ENCODE results near the gene PLEKHD1.
A peak's percentile ranks its signal among the peaks of the same experiment; 100 is the strongest.
"Not testable (repeated sequence)": the region's sequence is repeated elsewhere in the genome, so short reads cannot be mapped to it uniquely, and the experiment has no call there.

The PLEKHD1 gene

DNA sequence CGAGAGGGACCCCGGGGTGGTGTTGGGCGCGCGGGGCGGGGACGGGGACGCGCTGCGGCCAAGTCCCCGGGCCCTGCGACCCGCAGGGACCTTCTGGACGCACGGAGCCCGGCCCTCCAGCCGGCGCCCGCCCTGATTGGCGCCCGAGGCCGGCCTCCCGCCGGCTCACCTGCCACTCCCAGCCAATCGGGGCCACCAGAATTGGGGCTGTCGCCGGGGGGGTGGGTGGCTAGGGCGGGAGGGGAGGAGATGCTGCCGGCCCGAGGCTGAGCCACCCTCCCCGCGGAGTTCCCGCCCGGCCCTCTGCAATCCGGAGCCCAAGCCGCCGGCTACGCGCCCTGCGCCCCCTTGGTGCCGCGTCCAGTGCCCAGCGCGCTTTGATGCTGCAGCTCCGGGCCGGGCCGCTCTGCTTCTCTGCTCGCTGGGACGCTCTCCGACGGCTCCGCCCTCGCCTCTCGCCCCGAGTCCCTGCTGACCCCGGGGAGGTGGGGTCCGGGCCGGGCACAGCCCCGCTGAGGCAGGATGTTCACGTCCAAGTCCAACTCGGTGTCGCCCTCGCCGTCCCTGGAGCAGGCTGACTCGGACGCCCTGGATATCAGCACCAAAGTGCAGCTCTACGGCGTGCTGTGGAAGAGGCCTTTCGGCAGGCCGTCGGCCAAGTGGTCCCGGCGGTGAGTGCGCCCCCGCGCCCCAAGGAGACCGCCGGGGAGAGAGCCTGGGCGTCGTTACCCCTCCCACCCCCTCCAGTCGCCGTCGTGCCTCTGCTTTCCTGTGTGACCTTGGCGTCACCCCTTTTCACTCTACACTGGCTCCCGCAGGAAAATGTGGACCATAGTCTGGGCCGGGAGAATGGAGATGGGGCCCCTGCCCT lies at the start of gene PLEKHD1:
TSS of gene PLEKHD1 (plus strand) at position 285 of the 871 bp plus-strand sequence. CDS start at position 523, 238 bp downstream.
- no peak for DNase-seq

DNA sequence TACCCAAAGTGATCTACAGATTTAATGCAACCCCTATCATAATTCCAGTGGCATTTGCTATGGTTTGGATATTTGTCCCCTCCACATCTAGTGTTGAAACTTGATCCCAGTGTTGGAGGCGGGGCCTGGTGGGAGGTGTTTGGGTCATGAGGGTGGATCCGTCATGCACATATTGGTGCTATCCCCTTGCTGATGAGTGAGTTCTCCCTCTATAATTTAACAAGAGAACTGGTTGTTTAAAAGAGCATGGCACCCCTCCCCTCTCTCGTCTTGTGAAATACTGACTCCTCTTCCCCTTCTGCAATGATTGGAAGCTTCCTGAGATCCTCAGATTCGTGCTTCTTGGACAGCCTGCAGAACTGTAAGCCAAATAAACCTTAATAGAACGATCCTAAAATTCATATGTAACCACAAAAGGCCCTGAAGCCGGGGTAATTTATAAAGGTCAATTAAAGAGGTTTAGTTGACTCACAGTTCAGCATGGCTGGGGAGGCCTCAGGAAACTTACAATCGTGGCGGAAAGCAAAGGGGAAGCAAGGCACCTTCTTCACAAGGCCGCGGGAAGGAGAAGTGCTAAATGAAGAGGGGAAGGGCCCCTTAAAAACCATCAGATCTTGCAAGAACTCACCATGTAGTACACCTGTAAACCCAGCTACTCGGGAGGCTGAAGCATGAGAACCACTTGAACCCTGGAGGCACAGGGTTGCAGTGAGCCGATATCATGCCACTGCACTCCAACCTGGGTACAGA lies 44.8 kb upstream of the PLEKHD1 start:
- no peak for DNase-seq

DNA sequence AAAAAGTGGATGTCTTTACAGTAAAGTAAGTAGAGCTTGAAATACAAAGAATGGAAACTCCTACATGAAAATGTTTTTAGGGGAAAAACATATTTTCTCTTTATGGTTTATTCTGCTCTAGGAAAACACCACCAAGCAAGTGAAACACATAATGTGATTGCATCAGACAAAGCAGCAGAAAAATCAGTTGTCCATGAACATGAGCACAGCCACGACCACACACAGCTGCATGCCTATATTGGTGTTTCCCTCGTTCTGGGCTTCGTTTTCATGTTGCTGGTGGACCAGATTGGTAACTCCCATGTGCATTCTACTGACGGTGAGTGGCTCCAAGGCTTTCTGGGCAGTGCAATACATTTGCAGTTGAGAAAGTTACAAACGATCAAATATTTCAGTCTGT lies 42.6 kb upstream of the PLEKHD1 start:
- DNase-seq, result no peak

DNA sequence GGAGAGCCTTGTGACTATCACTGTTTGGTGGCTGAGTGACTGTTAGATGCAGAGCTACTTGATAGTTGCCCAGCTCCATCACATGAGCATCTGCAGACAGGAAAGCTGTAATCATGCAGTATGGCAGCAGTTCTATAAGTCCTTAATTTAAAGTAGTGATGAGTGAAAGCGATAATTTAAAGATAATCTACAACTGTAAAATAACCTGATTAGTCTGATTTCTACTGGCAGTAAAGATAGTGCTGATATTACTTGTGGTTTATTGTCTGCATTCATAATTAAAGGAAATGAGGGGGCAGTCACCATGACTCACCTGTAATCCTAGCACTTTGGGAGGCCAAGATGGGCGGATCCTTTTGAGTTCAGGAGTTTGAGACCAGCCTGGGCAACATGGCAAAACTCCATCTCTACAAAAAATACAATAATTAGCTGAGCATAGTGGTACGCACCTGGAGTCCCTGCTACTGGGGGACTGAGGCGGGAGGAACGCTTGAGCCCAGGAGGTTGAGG lies 41.2 kb upstream of the PLEKHD1 start:
- DNase-seq, result no peak

DNA sequence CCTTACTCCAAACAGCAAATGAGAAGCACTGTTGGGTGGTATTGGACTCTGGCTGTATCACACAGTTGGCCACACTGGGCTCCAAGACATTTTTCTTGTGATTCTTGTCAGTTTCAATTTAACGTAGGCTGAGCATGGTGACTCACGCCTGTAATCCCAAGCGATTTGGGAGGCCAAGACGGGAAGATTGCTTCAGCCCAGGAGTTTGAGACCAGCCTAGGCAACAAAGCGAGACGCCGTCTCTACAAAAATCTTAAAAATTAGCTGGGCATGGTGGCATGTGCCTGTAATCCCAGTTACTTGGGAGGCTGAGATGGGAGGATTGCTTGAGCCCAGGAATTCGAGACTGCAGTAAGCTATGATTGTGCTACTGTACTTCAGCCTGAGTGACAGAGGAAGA lies 35.3 kb upstream of the PLEKHD1 start:
- DNase-seq, result no peak

DNA sequence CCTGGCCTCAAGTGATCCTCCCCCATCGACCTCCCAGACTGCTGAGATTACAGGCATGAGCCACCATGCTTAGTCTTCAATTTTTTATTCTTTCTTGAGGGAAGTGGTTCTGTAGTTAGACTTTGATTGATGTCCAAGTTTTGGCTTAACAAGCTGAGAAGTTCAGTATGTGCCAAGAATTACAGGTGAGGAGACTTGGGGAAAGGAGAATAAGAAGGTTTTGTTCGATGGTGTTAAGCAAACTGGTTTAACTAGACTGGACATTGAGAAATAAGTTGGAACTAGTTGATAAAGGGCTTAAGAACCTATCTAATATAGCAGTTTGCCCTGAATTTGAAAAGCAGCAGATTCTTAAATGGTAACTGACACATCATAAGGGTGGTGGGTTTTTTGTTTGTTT lies 32.6 kb upstream of the PLEKHD1 start:
- DNase-seq, result no peak

DNA sequence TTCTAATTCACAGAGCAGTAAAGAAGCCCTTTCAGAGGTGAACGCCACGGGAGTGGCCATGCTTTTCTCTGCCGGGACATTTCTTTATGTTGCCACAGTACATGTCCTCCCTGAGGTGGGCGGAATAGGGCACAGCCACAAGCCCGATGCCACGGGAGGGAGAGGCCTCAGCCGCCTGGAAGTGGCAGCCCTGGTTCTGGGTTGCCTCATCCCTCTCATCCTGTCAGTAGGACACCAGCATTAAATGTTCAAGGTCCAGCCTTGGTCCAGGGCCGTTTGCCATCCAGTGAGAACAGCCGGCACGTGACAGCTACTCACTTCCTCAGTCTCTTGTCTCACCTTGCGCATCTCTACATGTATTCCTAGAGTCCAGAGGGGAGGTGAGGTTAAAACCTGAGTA lies 26.2 kb upstream of the PLEKHD1 start:
- DNase-seq, result no peak

DNA sequence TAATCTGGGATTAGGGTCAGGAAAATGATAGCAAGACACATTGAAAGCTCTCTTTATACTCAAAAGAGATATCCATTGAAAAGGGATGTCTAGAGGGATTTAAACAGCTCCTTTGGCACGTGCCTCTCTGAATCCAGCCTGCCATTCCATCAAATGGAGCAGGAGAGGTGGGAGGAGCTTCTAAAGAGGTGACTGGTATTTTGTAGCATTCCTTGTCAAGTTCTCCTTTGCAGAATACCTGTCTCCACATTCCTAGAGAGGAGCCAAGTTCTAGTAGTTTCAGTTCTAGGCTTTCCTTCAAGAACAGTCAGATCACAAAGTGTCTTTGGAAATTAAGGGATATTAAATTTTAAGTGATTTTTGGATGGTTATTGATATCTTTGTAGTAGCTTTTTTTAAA lies 25.4 kb upstream of the PLEKHD1 start:
- no peak for DNase-seq

DNA sequence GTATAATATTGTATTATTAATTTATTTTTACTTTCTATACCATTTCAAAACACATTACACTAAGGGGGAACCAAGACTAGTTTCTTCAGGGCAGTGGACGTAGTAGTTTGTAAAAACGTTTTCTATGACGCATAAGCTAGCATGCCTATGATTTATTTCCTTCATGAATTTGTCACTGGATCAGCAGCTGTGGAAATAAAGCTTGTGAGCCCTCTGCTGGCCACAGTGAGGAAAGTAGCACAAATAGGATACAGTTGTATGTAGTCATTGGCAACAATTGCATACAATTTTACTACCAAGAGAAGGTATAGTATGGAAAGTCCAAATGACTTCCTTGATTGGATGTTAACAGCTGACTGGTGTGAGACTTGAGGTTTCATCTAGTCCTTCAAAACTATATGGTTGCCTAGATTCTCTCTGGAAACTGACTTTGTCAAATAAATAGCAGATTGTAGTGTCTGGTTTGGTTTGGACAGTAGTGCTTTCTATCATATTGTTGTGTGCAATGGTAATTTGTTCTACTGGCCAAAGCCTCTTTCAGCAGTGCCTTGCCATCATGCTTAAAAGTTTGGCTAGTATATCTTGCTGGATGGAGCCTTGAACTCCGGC lies 24.3 kb upstream of the PLEKHD1 start:
- DNase-seq, result peak; percentile 71

DNA sequence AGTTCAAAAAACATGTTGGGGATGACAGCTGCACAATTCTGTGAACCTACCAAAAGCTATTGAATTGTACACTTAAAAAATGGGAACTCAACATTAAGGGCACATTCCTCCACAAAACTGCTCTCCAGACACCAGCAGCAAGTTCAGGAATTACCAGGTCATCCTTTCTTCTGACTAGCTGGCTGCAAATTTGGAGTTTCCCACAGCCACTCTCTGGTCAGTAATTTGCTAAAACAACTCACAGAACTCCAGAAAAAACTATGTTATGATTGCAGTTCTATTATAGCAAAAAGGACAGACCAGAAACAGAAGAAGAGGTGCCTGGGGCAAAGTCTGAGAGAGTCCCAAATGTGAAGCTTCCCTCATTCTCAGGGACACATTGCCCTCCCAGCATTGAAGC lies 20.1 kb upstream of the PLEKHD1 start:
- DNase-seq, result no peak

DNA sequence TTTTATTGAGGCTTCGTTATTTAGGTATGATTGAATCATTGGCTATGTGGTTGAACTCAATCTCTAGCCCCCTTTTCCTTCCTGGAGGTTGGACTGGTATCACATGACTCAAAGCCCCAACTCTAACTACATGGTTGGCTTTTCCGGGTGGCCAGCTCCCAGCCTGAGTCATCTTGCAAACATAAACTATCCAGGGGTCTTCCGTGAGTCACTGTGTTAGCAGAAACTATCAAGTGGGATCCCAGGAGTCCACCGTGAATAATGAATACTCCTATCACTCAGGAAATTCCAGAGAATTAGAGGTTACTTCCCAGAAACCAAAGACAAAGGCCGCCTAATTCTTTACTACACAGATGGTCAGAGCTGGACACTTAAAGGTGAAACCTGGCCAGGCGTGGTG lies 19.7 kb upstream of the PLEKHD1 start:
- DNase-seq, result no peak

DNA sequence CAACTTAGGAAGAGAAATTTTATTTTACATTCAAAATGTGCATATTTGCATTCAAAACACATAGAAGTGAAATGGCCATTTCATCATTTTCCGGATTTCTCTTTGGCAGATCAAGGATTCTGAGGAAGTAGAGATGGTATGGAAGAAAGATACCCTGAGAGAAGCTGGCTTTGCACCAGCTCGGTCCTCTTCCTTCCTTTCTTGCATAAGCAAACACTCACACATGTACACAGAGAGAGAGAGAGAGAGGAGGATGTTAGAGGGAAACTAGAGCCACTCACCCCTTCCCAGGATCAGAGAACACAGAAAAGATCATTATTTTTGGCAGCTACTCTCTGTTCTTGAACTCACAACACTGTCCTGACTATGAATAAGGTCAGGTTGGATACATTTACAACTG lies 15.6 kb upstream of the PLEKHD1 start:
- no peak for DNase-seq

DNA sequence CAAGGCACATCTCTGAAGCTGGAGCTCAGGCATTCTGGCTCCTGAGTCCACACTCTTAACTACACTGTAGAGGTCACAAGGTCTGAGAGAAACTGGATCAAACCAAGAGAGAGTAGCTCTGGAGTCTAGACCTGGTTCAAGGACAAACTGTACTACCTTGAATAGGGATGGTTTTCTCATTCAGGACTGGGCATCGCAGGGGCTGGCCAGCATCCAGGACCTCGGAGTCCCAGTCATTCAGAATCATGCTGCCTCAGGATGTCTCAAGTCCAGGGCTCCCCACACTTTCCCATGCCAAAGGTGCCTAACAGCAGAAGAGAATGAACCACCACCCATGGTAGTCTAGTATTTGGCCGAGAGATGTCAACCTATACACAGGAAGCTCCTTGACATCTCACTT lies 13.1 kb upstream of the PLEKHD1 start:
- DNase-seq, result no peak

DNA sequence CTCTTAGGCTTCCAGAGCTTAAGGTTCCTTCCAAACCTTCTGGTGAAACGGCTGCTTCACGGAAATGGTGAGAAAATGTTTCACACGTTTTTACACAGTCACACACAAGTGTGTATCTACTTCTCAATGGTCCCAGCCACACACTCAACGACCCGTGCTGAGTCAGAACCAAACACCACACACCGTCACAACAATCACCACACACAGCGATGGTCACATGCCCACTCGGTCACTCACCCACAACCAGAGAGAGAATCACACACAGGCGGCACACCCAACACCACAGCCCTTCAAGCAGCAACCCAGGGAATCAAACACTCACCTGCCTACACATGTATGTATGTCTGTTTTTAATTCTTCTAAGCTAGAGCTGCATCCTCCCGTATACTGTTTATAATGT lies 12.6 kb upstream of the PLEKHD1 start:
- no peak for DNase-seq

DNA sequence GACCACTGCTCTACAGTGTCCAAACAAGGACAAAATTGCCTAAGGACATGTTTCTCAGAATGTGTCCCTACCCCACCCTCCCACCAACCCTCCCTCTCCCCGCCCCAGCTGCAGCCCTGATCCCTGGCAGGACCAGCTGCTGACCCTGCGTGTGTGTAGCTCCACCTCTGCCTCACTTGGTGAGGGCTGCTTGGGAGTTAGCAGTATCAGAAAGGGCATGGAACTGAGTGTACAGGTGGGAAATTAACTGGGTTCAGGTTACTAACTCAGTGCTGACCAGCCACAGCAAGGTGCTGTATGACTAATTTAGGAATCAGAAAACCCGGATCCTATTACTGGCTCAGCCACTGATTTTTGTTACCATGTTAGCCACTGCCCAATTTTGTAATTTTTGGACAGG lies 11.3 kb upstream of the PLEKHD1 start:
- no peak for DNase-seq

DNA sequence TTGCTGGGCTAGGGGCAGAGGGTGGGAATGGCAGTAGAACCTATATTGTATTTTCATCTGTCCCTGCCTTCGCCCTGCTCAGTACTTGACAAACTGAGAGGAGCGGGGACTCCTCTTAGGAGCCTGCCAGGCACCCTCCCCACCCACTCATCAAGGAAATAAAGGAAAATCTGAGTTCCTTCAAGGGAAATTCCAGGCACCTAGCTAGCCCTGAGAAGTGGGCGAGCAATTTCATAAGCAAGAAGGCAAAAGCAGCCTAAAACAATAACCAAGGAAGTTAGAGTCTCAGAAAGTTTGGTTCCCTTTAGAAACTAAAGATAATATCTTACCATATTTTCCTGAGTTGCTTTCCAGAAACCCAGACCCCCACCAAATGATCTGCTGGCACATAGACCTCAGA lies 10.6 kb upstream of the PLEKHD1 start:
- no peak for DNase-seq

DNA sequence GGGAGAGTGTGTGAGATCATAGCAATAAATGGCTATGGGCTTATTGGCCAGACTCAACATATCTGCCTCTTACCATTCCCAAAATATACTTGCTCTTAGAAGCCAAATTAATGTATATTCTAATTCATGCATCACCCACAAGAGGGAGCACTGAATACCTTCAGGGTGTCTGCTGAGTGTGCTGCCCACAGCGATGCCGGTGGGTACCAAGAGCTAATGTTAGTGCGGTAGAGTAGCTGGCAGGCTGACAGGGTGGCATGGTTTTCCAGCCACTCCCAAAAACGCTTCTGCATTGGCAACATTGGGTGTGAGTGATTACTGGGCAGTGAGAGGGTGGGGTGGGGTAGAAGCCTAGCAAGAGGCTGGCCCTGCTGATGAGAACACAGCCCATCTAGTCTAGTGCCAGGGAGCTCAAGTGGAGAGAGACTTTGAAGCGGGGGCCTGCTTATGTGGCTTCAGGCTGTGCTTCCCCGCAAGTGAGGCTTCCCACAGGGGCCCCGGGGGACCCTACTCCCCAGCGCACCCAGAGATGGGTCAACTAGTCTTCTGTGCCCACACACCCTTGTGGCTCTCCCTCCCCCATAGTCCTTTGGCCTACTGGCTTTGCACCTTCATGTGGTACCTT lies 9.2 kb upstream of the PLEKHD1 start:
- DNase-seq, result no peak

DNA sequence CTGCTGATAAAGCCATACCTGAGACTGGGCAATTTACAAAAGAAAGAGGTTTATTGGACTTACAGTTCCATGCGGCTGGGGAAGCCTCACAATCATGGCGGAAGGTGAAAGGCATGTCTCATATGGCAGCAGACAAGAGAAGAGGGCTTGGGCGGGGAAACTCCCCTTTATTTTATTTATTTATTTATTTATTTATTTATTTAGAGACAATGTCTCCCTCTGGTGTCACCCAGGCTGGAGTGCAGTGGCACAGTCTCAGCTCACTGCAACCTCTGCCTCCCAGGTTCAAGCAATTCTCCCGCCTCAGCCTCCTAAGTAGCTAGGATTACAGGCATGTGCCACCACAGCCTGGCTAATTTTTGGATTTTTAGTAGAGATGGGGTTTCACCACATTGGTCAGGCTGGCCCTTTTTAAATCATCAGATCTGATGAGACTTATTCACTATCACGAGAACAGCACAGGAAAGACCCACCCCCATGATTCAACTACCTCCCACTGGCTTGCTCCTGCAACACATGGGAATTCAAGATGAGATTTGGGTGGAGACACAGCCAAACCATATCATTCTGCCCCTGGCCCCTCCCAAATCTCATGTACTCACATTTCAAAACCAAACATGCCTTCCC lies 7.6 kb upstream of the PLEKHD1 start:
- not testable (repeated sequence) for DNase-seq

DNA sequence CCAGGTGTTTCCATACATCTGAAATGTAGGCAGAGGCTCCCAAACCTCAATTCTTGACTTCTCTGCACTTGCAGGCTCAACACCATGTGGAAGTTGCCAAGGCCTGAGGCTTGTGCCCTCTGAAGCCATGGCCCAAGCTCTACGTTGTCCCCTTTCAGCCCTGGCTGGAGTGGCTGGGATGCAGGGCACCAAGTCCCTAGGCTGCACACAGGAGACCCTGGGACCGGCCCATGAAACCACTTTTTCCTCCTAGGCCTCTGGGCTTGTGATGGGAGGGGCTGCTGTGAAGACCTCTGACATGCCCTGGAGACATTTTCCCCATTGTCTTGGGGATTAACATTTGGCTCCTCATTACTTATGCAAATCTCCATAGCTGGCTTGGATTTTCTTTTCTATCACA lies 6.5 kb upstream of the PLEKHD1 start:
- not testable (repeated sequence) for DNase-seq

DNA sequence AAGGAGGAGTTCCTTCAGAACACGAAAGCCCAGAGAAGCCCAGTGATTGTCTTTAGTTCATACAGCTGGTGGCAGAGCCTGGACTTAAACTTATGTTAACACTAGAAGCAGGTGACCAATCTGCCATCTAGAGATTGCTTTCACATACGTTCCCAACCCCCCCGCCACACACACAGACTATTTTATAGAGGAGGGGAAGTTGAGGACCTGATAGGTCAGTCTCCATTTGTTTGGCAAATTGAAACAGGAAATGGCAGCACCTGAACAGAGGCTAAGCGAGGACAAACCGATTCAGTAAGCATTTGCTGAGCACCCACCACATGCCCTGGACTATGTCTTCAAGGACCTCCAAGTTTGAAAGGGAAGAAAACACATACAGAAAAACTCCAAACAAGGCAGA lies 4.8 kb upstream of the PLEKHD1 start:
- DNase-seq, result no peak

DNA sequence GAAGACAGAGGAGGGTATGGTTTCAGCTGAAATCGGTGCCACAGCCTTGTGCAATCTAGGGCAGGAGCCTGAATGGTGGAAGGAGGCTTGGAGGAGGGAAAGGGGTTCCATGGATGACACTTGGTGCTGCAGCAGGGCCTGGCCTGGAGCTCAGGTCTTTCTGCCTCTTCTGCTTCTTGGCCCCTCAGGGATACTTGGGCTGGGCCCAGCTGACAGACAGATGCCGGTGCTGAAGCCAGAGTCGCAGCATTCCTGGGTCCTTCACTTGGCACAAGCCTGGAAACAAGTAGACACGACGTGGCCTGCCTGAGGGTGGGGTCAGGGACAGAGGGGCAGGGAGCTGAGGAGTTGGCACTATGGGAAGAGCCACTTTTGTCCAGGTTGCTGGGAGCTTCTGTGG lies 4.4 kb upstream of the PLEKHD1 start:
- DNase-seq, result no peak

DNA sequence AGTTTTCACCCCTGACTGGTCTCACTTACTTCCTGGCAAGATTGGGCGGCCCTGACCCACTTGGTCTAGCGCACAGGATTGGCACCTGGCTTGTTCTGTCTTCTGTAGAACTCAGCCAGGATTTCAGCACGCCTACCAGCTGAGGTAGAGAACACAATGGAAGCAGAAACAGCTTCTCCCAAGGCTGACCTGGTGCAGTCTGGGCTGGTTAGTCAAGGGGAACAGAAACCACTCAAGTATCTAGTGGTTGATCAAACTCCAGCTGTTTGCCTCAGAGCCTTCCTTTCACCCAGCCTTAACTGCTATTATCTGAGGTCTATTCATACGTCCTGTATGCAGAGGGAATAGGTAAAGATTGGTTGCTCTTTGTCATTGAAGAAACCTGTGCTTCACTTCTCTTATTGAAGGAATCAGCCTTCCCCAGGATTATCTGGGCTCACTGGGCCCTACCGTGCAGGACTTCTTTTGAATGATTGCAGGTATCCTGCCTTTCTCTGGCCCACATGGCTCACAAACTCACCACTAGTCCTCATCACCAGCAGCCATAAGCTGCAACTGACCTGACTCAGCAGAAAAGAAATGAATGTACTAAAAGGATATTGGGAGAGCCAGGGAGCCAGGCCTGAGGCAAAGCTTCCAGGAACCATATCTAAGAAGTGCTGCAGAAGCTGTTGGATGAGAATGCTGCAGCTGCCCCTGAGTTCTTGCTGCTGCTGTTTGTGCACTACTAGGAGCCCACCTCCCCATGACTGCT lies 2.5 kb upstream of the PLEKHD1 start:
- no peak for DNase-seq

Measured in NCI-H2227 treated with DMSO at 0.1 percent for 48 hours (cell line).